IMR-90 (cell line): ENCODE measurements around the gene B9D1.

ENCODE experiments used
- RAD21 ChIP-seq: IDR thresholded peaks from 2 replicates; pipeline ENCODE4 v1.6.1; 2012; ENCODE audit warnings: low read length, improper control_type of control experiment
- RFX5 ChIP-seq: IDR thresholded peaks from 2 replicates; pipeline ENCODE4 v1.8.0; 2012; ENCODE audit warnings: low read depth, mild to moderate bottlenecking, low read length, moderate library complexity
- TF ChIP-seq, protein P1 (sequence below): conservative IDR thresholded peaks from 2 replicates; pipeline ENCODE4 v1.5.1; 2012; ENCODE audit warnings: mild to moderate bottlenecking, low read depth, low read length, improper control_type of control experiment
- TF ChIP-seq, protein P2 (sequence below): fragments of 150-350 bp; IDR thresholded peaks from 2 replicates; pipeline ENCODE4 v1.6.1; 2016; ENCODE audit warnings: low read depth, mild to moderate bottlenecking, low read length, moderate library complexity, borderline replicate concordance

DNA sequence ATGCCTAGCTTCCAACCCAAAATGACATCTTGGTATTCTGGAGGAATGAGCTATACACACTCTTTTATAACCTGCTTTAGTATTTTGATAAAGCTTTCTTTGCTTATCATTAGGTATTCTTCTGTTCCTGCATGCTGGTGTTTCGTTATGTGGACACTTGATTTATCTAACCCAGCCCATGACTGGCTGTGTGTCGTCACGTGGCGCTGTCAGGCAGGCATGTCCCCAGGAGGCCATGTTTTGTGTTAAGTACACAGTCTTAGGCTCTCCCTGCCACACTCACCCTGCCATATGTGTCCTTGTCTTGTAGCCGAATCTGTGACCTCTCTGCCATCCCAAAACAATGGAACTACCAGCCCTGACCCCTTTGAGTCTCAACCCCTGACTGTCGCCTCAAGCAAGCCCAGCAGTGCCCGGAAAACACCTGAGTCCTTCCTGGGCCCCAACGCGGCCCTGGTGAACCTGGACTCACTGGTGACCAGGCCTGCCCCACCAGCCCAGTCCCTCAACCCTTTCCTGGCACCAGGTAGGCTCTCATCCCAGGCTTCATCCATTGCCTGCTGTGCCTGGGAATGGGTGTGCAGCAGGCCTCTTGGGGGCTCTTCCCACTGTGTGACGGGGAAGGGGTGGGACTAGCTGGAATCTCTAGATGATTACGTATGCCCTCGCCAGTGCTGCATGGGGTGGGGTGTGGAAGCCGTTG is 30.8 kb downstream of the B9D1 start:
- TF ChIP-seq, protein P1, sequence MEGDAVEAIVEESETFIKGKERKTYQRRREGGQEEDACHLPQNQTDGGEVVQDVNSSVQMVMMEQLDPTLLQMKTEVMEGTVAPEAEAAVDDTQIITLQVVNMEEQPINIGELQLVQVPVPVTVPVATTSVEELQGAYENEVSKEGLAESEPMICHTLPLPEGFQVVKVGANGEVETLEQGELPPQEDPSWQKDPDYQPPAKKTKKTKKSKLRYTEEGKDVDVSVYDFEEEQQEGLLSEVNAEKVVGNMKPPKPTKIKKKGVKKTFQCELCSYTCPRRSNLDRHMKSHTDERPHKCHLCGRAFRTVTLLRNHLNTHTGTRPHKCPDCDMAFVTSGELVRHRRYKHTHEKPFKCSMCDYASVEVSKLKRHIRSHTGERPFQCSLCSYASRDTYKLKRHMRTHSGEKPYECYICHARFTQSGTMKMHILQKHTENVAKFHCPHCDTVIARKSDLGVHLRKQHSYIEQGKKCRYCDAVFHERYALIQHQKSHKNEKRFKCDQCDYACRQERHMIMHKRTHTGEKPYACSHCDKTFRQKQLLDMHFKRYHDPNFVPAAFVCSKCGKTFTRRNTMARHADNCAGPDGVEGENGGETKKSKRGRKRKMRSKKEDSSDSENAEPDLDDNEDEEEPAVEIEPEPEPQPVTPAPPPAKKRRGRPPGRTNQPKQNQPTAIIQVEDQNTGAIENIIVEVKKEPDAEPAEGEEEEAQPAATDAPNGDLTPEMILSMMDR = no peak
- TF ChIP-seq RFX5 = no peak
- TF ChIP-seq RAD21 = no peak
- TF ChIP-seq, protein P2, sequence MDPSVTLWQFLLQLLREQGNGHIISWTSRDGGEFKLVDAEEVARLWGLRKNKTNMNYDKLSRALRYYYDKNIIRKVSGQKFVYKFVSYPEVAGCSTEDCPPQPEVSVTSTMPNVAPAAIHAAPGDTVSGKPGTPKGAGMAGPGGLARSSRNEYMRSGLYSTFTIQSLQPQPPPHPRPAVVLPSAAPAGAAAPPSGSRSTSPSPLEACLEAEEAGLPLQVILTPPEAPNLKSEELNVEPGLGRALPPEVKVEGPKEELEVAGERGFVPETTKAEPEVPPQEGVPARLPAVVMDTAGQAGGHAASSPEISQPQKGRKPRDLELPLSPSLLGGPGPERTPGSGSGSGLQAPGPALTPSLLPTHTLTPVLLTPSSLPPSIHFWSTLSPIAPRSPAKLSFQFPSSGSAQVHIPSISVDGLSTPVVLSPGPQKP = no peak
